Mammary epithelial cell (primary cell): Measurements from ENCODE around the gene SPHKAP.

Experiments used
- EZH2 ChIP-seq: IDR thresholded peaks from 2 replicates; pipeline ENCODE4 v1.6.1; 2012; ENCODE audit warnings: low read length, inconsistent platforms, borderline replicate concordance
- TF ChIP-seq, protein P1 (sequence below), 2 donors: IDR thresholded peaks in 1 of 2; conservative IDR thresholded peaks in 1 of 2; 2 replicates each; pipeline ENCODE4 v1.5.1; 2011 to 2012; ENCODE audit warnings: inconsistent platforms in 2 of 2, low read length in 2 of 2, mild to moderate bottlenecking in 2 of 2, control low read depth in 1 of 2, low read depth in 1 of 2; ENCODE audit not compliant: insufficient read depth in 1 of 2; ENCODE audit errors: extremely low read depth in 1 of 2

DNA sequence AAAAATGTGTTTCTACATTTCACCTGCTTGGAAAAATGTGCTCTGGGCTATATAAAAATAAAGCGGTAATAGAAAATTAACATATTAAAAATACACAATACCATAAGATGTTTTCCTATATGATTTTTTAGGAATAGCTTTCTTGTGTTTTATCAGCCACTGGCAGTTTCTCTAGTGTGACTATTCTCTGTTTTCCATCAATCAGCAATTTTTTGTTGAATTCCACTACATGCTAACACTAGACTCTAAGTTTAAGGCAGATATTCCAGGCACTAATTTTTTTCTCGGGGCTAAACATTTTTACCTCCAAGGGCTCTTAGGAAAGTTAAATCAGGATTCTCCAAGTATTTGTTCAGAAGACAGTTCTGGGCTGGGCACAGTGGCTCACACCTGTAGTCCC, 140.5 kb downstream of the SPHKAP start:
- TF ChIP-seq EZH2, result no peak
- TF ChIP-seq, protein P1, sequence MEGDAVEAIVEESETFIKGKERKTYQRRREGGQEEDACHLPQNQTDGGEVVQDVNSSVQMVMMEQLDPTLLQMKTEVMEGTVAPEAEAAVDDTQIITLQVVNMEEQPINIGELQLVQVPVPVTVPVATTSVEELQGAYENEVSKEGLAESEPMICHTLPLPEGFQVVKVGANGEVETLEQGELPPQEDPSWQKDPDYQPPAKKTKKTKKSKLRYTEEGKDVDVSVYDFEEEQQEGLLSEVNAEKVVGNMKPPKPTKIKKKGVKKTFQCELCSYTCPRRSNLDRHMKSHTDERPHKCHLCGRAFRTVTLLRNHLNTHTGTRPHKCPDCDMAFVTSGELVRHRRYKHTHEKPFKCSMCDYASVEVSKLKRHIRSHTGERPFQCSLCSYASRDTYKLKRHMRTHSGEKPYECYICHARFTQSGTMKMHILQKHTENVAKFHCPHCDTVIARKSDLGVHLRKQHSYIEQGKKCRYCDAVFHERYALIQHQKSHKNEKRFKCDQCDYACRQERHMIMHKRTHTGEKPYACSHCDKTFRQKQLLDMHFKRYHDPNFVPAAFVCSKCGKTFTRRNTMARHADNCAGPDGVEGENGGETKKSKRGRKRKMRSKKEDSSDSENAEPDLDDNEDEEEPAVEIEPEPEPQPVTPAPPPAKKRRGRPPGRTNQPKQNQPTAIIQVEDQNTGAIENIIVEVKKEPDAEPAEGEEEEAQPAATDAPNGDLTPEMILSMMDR (conservative IDR thresholded peaks at IDR 0.05 in 1 of 2, IDR thresholded peaks at IDR 0.05 in 1 of 2; ENCODE audit: extremely low read depth in 1 of 2, insufficient read depth in 1 of 2, low read depth in 1 of 2, low read length in 2 of 2), result no peak
